Stimulated activated CD4-positive, alpha-beta T cell treated with anti-CD3 and anti-CD28 coated beads, Interleukin-4, amount 100 ng/mL, for 48 hours (primary cell): ENCODE results near the gene RABIF.

Source experiments
- DNase-seq, 2 donors: peaks; one replicate each; pipeline ENCODE4 v3.0.0-alpha.2; 2020; ENCODE audit warnings: low read depth in 2 of 2

Gene RABIF

DNA sequence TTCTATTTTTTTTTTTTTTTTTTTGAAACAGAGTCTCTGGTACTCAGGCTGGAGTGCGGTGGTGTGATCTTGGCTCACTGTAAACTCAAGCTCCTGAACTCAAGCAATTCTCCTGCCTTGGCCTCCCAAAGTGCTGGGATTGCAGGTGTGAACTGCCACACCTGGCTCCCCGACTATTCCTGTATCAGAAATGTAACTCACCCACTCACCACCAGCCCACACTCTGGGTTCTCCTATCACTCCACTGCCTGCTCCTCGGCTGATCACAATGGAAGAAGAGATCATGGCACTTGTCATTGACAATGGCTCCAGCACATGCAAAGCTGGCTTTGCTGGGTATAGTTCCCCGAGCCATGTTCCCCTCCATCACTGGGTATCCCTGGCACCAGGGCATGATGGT, 15.9 kb downstream of the RABIF start:
- DNase-seq = no peak

DNA sequence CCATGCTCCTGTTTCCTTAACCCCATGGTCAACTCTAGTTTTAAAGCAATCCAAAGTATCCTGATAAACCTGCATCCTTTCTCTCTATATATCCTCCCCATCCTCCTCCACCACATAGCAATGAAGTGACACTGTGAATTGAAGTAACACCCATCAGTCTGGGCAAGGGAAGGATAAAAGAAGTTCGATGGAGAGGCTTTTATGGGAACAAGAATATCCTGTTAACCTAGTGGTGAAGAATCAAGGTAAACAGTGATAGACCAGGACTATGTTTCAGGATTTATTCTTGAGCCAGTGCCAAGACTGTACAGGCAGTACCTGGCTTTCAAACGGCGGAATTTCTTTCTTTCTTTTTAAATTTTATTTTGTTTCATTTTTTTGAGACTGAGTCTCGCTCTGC, 17.6 kb downstream of the RABIF start:
- DNase-seq = no peak

GRCh38 chr1:202862679-202863560, 26.0 kb downstream of the RABIF start:
- no peak for DNase-seq

DNA sequence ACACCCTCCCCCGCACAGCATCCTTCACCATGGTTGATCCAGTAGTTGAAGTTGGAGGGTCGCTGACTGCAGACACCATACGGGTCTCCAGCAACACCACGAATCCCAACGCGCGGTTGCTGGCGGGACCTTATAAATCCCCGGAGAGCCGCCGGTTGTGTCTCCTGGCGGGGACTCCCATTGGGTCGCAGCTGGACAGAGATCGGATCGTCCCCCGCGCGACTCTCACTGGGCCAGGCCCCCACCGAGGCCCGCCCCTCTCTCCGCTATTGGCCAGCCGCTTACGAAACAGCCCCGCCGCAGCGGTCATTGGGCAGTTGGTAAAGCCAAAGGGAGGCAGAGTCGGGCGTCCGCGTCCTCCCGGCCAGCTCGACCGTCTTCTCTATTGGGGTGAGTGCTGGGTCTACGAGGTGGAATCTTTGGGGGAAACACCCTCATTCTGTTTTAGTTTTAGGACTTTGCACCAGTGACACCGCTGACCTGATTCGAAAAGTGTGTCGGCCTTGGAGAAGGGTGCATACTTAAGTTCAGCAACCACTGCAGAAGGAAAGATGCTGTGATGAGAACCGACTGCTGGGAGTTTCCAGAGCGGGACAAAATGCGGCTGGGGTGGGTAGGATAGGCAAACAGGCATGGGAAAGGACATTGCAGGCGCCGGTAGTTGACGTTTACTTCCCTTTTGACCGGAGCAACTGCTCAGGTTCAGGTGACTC, 27.4 kb downstream of the RABIF start:
- peak; percentile 29 for DNase-seq

DNA sequence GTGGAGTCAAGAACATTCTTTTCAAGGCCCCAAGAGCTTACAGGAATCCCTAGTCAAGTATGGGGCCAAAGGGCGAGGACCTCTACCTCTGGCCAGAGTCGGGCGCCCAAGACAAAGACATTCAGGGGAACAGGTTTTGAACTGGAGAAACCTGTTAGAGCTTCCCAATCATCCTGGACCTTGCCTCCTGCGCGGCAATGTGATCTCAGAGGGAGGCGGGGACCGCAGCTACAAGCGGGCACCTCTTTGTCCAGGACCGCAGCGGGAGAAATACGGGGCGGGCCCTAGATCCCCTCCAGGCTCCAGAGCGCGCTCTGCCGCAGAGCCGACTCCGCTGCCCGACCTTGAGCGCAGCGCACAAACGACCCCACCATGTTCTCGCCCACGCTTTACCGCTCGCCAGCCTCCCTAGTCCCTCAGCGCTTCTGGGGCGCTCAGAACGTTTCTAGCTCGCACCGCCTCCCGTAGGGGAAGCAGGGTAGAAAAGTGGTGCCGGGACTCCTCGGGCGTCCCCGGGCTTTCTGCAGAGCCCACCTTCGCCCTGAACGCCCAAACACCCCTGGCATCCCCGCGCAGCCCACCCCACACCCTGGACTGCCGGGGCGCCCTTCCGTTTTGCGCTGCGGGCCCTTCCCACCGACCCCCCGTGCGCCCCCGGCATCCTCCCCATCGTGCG, 28.1 kb downstream of the RABIF start:
- DNase-seq = peak in 1 of 2 donors; percentile 28

DNA sequence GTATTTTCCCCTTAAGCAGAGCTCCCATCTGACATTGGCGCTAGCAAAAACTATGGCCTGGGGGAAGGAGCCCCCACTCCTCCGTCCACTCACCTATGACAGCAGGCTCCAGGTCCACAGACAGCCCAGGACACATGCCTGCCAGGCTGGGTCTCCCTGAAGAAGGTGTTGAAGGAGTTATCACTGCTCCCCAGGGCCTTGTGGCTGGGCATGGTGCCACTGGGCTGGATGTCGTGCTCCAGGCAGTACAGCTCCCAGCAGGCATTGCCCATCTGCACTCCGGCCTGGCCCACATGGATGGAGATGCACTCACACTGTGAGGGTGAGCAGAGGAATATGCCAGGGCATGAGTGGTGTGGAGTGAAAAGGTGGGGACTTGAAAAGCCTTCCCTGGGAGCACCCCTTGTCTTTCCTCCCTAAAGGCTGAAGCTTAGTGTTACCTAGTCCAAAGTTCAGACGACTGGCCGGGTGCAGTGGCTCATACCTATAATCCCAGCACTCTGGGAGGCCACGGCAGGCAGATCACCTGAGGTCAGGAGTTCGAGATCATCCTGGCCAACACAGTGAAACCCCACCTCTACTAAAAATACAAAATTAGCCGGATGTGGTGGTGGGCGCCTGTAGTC, 30.0 kb downstream of the RABIF start:
- no peak for DNase-seq

DNA sequence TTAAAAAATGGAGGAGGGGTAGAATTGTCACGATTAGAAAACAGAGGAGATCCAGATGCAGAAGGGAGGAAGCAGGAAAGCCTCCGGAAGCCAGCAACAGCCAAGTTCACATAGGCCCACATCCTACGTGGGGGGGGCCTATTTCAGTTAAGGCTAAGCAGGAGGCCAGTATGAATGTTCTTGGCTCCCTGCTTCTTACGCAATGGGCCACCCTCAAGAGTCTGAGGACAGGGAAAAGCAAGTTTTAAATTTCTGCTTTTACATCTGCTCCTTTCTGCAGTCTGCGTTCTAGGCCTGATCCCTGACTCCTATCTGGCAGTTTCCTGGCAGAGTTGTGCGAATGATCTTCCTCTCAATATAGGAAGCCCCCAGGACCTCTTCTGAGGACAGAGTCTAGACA, 30.6 kb downstream of the RABIF start:
- no peak for DNase-seq

DNA sequence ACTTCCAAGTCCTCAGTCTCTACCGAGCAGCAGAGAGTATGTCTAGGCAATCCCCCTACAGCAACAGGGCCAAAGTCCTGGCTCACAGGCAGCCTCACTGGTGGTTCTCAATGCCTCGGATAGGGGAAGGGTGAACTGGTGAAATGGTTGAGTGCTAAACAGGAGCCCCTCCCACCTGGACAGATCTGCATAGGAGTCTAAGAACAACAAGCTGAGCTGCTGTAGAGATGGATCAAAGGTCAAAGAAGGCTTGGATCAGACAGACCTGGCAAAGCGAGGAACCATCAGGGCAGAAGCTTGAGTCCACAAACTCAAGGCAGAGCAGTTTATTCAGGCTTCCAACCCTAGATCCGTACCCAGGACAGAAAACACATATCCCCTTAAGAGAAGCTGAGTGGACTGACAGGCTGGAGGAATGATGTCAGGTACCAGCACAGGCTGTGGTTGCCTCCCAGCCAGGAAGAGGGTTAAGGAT, 31.8 kb downstream of the RABIF start:
- no peak for DNase-seq

DNA sequence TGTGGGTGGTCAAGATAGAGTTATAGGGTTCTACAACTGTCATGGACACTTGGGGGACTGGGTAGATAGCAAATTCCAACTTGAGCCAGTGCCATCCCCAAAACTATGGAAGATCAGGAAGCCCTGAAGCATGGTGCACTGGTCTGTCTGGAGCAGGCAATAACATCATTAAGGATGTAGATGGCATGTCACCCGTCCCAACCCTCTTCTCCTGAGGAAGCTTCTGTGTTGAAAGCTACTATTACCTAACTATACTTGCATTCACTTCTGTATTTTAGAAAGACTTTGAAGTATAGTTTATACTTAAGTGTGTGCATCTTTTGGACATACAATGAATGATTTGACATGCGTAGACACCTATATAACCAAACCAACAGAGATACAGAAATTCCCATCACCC, 32.9 kb downstream of the RABIF start:
- no peak for DNase-seq

GRCh38 chr1:202854787-202855186, 34.2 kb downstream of the RABIF start:
- DNase-seq = no peak

DNA sequence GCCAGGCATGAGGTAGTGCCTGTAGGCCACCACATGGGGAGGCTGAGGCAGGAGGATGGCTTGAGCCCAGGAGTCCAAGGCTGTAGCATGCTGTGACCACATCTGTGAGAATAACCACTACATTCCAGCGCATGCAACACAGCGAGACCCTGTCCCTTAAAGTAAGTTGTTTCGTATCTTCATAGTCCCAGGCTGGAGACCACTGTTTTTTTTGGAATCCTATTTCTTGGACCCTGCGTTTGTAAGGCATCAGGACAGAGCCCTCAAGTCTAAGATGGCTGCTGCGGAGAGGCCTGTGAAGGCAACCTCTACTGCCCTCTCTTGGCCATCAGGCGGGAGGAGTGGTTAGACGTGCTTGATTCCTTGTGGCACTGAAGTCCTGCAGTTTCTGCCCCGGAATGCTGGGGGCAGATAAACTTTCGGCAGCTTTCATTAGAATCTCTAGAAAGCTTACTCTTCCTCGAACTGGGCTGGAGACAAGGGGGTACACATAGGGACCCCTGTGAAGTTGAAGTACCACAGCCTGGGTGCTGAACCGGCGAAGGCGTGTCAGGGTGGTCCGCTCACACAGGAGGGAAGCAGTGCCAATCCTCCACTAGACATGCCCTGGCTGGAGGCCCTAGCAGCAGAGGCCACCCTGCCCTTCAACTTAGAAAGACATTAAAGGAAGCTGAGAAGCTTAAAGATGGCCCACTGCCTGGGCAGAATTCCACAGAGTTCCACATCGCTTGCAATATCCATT, 36.6 kb downstream of the RABIF start:
- peak in 1 of 2 donors; percentile 45 for DNase-seq

DNA sequence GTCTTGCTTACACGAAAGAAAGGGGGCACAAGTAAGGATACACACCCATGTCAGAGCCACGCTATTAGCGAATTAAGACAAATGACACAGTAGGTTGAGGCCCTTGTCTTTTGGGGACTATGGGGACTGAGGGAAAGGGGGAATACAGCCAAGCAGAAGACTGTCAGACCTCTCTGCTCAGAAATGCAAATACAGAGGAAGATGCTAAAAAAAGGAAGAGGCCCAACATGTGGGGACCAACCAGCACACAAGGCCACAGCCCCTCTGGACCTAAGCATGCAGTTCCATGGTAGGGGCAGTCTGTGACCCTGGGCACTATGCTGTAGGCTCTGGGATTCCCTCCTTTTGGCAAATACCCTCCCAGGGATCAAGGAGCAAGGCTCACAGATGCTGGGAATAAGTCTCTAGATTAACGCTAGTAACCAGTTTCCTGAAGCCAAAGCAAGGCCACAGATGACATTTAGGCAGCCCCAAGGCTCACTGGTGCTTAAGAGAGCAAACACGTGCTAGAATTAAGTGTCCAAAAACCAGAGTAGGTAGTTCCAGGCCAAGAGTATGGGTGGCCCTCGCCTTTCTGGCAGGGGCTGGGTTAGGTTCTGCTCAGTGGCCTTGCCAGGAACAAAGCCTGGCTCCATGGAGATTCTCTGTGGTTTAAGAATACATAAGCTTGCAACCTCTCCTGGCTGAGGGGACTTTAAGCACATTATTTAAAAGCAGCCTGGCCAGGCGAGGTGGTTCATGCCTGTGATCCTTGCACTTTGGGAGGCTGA, 38.2 kb downstream of the RABIF start:
- DNase-seq = no peak

- DNase-seq = no peak
Measured at GRCh38 chr1:202848191-202848542, 40.8 kb downstream of the RABIF start.

GRCh38 chr1:202844935-202845334, 44.0 kb downstream of the RABIF start:
- DNase-seq = no peak

GRCh38 chr1:202844259-202844658, 44.7 kb downstream of the RABIF start:
- DNase-seq = no peak

DNA sequence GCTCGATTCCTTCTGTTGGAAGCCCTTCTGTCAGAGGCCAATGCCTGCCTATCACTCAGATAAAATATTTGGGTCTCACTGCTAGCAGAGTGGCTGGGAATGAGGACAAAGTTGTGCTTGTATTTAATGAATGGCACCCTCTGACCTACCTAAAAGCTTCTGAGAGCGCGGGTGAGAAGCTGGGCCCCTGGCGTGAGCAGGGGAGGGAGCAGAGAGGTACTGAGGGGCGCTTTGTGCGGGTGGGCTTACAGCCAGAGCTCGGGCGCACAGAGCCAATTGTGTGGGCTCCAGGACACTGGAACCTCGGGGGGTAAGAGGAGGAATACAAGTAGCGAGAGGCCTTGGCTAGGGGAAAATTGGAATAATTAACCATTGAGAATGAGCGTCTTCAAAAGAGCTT, 45.9 kb downstream of the RABIF start:
- DNase-seq = no peak

- DNase-seq = no peak
Measured at GRCh38 chr1:202837746-202838262, 51.1 kb downstream of the RABIF start.

- no peak for DNase-seq
Measured at GRCh38 chr1:202836623-202837403, 52.1 kb downstream of the RABIF start.

- no peak for DNase-seq
Measured at GRCh38 chr1:202835548-202836072, 53.3 kb downstream of the RABIF start.
